ENCODE data around the gene MUC5AC.
"Not testable (repeated sequence)": the region's sequence is repeated elsewhere in the genome, so short reads cannot be mapped to it uniquely, and the experiment has no call there.

MUC5AC gene

GRCh38 chr11:1151366-1152315, 6.1 kb upstream of the MUC5AC start:
- Histone ChIP-seq H3K9me3 (ENCODE audit: control insufficient read depth, insufficient read depth, low read length) (no peaks in the 10 kb centered on the region), H3K9ac (ENCODE audit: low read depth, low read length) (no peak overlapping the region), H3K36me3 (ENCODE audit: insufficient read depth, low read length) (no peaks in the 10 kb centered on the region), H3K4me1 (ENCODE audit: insufficient read depth, low read length) (no peaks in the 10 kb centered on the region; the same call in 1 of the 2 replicates)

GRCh38 chr11:1152316-1153104, 5.2 kb upstream of the MUC5AC start:
- no peaks in the 10 kb centered on the region for H3K9me3 ChIP-seq (ENCODE audit: control insufficient read depth, insufficient read depth, low read length)
- no peaks in the 10 kb centered on the region for H3K36me3 ChIP-seq (ENCODE audit: insufficient read depth, low read length)
- no peaks in the 10 kb centered on the region; the same call in 1 of the 2 replicates for H3K4me1 ChIP-seq (ENCODE audit: insufficient read depth, low read length)
- H3K9ac ChIP-seq (ENCODE audit: low read depth, low read length), result no peak overlapping the region

GRCh38 chr11:1153105-1153950, 4.4 kb upstream of the MUC5AC start:
- Histone ChIP-seq H3K9ac (ENCODE audit: low read depth, low read length) (no peak overlapping the region), H3K4me1 (ENCODE audit: insufficient read depth, low read length) (no peaks in the 10 kb centered on the region; the same call in 1 of the 2 replicates), H3K36me3 (ENCODE audit: insufficient read depth, low read length) (no peaks in the 10 kb centered on the region), H3K9me3 (ENCODE audit: control insufficient read depth, insufficient read depth, low read length) (no peaks in the 10 kb centered on the region)

- Histone ChIP-seq H3K9ac (ENCODE audit: low read depth, low read length) (no peak overlapping the region), H3K9me3 (ENCODE audit: control insufficient read depth, insufficient read depth, low read length) (no peaks in the 10 kb centered on the region), H3K4me1 (ENCODE audit: insufficient read depth, low read length) (no peaks in the 10 kb centered on the region; the same call in 1 of the 2 replicates), H3K36me3 (ENCODE audit: insufficient read depth, low read length) (no peaks in the 10 kb centered on the region)
These were observed 3.7 kb upstream of the MUC5AC start for GRCh38 chr11:1153951-1154493.

GRCh38 chr11:1154656-1155055, 3.1 kb upstream of the MUC5AC start:
- not testable (repeated sequence) for H3K4me1 ChIP-seq (ENCODE audit: insufficient read depth, low read length); H3K9ac ChIP-seq (ENCODE audit: low read depth, low read length); H3K36me3 ChIP-seq (ENCODE audit: insufficient read depth, low read length); H3K9me3 ChIP-seq (ENCODE audit: control insufficient read depth, insufficient read depth, low read length)

GRCh38 chr11:1155274-1155693, 2.5 kb upstream of the MUC5AC start:
- H3K36me3 ChIP-seq (ENCODE audit: insufficient read depth, low read length), result no peaks in the 10 kb centered on the region
- H3K4me1 ChIP-seq (ENCODE audit: insufficient read depth, low read length), result no peaks in the 10 kb centered on the region; the same call in 1 of the 2 replicates
- H3K9ac ChIP-seq (ENCODE audit: low read depth, low read length), result no peak overlapping the region
- H3K9me3 ChIP-seq (ENCODE audit: control insufficient read depth, insufficient read depth, low read length), result no peaks in the 10 kb centered on the region

- Histone ChIP-seq H3K9ac (ENCODE audit: low read depth, low read length) (no peak overlapping the region), H3K36me3 (ENCODE audit: insufficient read depth, low read length) (no peaks in the 10 kb centered on the region), H3K4me1 (ENCODE audit: insufficient read depth, low read length) (no peaks in the 10 kb centered on the region; the same call in 1 of the 2 replicates), H3K9me3 (ENCODE audit: control insufficient read depth, insufficient read depth, low read length) (no peaks in the 10 kb centered on the region)
These were observed 1.0 kb upstream of the MUC5AC start for GRCh38 chr11:1156506-1157340.

GRCh38 chr11:1157341-1157644, 460 bp upstream of the MUC5AC start:
- no peak overlapping the region for H3K9ac ChIP-seq (ENCODE audit: low read depth, low read length)
- no peaks in the 10 kb centered on the region; the same call in 1 of the 2 replicates for H3K4me1 ChIP-seq (ENCODE audit: insufficient read depth, low read length)
- no peaks in the 10 kb centered on the region for H3K9me3 ChIP-seq (ENCODE audit: control insufficient read depth, insufficient read depth, low read length)
- H3K36me3 ChIP-seq (ENCODE audit: insufficient read depth, low read length), result no peaks in the 10 kb centered on the region

- Histone ChIP-seq H3K36me3 (ENCODE audit: insufficient read depth, low read length) (no peaks in the 10 kb centered on the region), H3K9ac (ENCODE audit: low read depth, low read length) (no peak overlapping the region), H3K4me1 (ENCODE audit: insufficient read depth, low read length) (no peaks in the 10 kb centered on the region), H3K9me3 (ENCODE audit: control insufficient read depth, insufficient read depth, low read length) (no peaks in the 10 kb centered on the region)
These were observed 1.1 kb downstream of the MUC5AC start for GRCh38 chr11:1158681-1159487.

- not testable (repeated sequence) for H3K4me1 ChIP-seq (ENCODE audit: insufficient read depth, low read length); H3K36me3 ChIP-seq (ENCODE audit: insufficient read depth, low read length); H3K9ac ChIP-seq (ENCODE audit: low read depth, low read length); H3K9me3 ChIP-seq (ENCODE audit: control insufficient read depth, insufficient read depth, low read length)
These were observed 1.9 kb downstream of the MUC5AC start for GRCh38 chr11:1159488-1160220.

- H3K9me3 ChIP-seq (ENCODE audit: control insufficient read depth, insufficient read depth, low read length), result no peaks in the 10 kb centered on the region
- H3K4me1 ChIP-seq (ENCODE audit: insufficient read depth, low read length), result no peaks in the 10 kb centered on the region
- H3K9ac ChIP-seq (ENCODE audit: low read depth, low read length), result no peak overlapping the region
These were observed 2.7 kb downstream of the MUC5AC start for GRCh38 chr11:1160231-1161101.

More at GRCh38 chr11:1160231-1161101, 2.7 kb downstream of the MUC5AC start:
- H3K36me3 ChIP-seq (ENCODE audit: insufficient read depth, low read length), result no peaks in the 10 kb centered on the region
